Upper lobe of right lung (tissue), 1 donor: ENCODE results near the gene JAG1. TPM values are rescaled to one million over a fixed set of nuclear protein-coding genes. Genes with fewer than 3 reads are reported as not detected.

Experiments
- ATAC-seq: fragments of 200-7000 bp; cut with Tn5 transposase; one replicate; pipeline ENCODE4 v1.9.1; 2020; ENCODE audit warnings: mild to moderate bottlenecking, moderate library complexity
- DNase-seq: peaks from one replicate; pipeline ENCODE4 v3.0.0-alpha.2; 2020
- H3K27ac ChIP-seq: fragments of 200-600 bp; one replicate; pipeline ENCODE4 v1.8.0; 2022
- H3K27me3 ChIP-seq: fragments of 200-600 bp; one replicate; pipeline ENCODE4 v1.8.0; 2022; ENCODE audit warnings: mild to moderate bottlenecking
- H3K36me3 ChIP-seq: fragments of 200-600 bp; one replicate; pipeline ENCODE4 v1.8.0; 2022
- H3K4me1 ChIP-seq: fragments of 200-600 bp; one replicate; pipeline ENCODE4 v1.8.0; 2022
- H3K4me3 ChIP-seq: fragments of 200-600 bp; one replicate; pipeline ENCODE4 v1.8.0; 2022; ENCODE audit warnings: mild to moderate bottlenecking
- H3K9me3 ChIP-seq: fragments of 200-600 bp; one replicate; pipeline ENCODE4 v1.8.0; 2022
- intact Hi-C: fragments of 100-400 bp; cut with DNase I; formaldehyde crosslinking; loops from one replicate; pipeline ENCODE4 v1.11.0; 2022
- total RNA-seq: library from RNA; stranded (reverse); fragmentation: NEBNext Ultra II Directional; extraction: Animal tissue kit (Norgen Biotek cat#: 25700); gene quantifications from one replicate; pipeline ENCODE4 v1.2.1, GENCODE V29; 2021
- TF ChIP-seq, protein P1 (sequence below): fragments of 200-600 bp; IDR thresholded peaks from one replicate; pipeline ENCODE4 v1.8.0; 2022; ENCODE audit warnings: antibody characterized with exemption
- donor health status: DM: no; HTN: yes; CAD: no; lungs with severe emphysema.

JAG1 gene
- total RNA-seq, 1 donor from 2014 or later, result 51.6 TPM

DNA sequence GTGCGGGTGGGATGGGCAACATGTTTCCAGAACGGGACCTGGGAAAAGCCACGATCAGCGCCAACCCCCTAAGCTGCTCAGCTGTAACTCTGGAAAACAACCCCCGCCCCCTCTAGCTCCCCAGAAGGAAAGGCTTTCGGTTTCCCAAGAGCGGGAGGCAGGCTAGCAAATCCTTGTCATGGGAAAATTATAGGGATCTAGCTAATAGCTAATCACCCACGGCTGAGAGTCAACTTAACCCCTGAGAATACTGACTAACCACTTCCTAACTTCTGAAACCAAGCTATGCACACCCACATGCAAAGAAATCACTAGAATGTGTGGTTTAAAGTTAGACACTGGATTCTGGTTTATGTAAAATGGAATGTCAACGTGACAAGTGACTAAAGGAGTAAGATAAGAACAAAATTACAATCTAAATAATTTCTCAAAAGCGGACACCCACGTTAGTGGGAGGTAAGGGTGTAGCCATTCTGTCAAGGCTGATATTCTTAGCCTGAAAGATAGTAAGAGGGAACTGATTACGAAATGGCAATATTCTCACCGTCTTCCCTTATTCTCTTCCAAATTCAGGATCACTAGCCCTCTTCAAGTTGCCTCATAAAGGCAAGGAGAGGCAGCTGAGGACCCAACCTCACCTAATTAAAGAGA, 20.1 kb downstream of the JAG1 start:
- TF ChIP-seq, protein P1, sequence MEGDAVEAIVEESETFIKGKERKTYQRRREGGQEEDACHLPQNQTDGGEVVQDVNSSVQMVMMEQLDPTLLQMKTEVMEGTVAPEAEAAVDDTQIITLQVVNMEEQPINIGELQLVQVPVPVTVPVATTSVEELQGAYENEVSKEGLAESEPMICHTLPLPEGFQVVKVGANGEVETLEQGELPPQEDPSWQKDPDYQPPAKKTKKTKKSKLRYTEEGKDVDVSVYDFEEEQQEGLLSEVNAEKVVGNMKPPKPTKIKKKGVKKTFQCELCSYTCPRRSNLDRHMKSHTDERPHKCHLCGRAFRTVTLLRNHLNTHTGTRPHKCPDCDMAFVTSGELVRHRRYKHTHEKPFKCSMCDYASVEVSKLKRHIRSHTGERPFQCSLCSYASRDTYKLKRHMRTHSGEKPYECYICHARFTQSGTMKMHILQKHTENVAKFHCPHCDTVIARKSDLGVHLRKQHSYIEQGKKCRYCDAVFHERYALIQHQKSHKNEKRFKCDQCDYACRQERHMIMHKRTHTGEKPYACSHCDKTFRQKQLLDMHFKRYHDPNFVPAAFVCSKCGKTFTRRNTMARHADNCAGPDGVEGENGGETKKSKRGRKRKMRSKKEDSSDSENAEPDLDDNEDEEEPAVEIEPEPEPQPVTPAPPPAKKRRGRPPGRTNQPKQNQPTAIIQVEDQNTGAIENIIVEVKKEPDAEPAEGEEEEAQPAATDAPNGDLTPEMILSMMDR, result no peak
- Histone ChIP-seq H3K4me1 (peaks cover 29% of the 10 kb centered on the region), H3K27ac (peak overlapping the region; percentile 61), H3K4me3 (peak overlapping the region; percentile 2), H3K36me3 (peaks cover 69% of the 10 kb centered on the region), H3K27me3 (no peaks in the 10 kb centered on the region), H3K9me3 (no peaks in the 10 kb centered on the region)
- DNase-seq (no peak), ATAC-seq (peak; percentile 30)
- intact Hi-C loops, result no loop called here

DNA sequence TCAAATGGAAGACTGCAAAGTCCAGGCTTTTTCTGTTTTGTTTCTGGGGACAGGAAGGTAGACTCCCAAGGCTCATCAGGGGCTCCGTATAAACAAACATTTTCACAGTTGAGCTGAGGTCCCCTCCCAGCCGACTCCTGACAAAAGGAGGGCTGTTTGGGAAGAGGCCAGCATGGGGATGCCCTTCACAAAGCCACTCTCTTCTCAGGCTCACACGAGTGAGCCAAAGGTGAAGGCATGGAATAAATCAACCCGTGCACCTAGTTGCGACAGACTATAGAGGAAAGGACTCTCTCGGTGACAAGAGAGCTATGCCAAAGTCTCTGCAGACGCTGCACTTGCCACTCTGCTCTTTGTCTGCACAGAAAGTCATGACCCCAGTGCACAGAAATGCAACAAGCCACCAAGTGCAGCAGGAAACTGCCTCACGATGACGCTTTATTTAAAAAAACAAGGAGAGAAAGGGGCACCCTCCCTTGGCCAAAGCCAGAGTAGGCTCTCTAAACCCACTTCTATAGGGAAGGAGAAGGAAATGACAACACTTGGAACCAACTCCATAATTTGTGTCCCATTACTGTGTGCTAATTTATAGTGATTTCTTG, 21.0 kb downstream of the JAG1 start:
- TF ChIP-seq, protein P1, result no peak
- Histone ChIP-seq H3K27me3 (no peaks in the 10 kb centered on the region), H3K4me3 (no peak overlapping the region), H3K27ac (peak overlapping the region; percentile 61), H3K4me1 (peaks cover 29% of the 10 kb centered on the region), H3K9me3 (no peaks in the 10 kb centered on the region), H3K36me3 (peaks cover 69% of the 10 kb centered on the region)
- DNase-seq (no peak), ATAC-seq (peak; percentile 33)
- intact Hi-C loops, result no loop called here

DNA sequence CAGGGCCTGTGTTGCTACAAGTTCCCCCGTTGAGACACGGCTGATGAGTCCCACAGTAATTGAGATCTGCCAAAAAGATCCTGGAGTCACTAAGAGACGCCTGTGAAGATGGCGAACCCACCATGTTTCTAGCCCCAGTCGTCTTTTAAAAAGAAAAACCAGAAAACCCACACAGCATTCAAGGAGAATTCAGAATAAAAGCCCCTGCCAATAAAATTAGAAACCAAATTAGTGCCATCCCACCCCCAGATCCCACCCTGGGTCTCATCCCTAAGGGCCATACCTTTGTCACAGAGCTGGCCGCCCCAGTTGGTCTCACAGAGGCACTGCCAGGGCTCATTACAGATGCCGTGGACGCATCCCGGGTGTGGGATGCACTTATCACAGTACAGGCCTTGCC, 21.6 kb downstream of the JAG1 start:
- DNase-seq (no peak), ATAC-seq (no peak)
- H3K4me3 ChIP-seq, result no peak overlapping the region
- peaks cover 29% of the 10 kb centered on the region for H3K4me1 ChIP-seq
- TF ChIP-seq, protein P1, result no peak
- peak overlapping the region; percentile 61 for H3K27ac ChIP-seq
- no peaks in the 10 kb centered on the region for H3K9me3 ChIP-seq
- H3K36me3 ChIP-seq, result peaks cover 72% of the 10 kb centered on the region
- intact Hi-C loops, result no loop called here
- H3K27me3 ChIP-seq, result no peaks in the 10 kb centered on the region

DNA sequence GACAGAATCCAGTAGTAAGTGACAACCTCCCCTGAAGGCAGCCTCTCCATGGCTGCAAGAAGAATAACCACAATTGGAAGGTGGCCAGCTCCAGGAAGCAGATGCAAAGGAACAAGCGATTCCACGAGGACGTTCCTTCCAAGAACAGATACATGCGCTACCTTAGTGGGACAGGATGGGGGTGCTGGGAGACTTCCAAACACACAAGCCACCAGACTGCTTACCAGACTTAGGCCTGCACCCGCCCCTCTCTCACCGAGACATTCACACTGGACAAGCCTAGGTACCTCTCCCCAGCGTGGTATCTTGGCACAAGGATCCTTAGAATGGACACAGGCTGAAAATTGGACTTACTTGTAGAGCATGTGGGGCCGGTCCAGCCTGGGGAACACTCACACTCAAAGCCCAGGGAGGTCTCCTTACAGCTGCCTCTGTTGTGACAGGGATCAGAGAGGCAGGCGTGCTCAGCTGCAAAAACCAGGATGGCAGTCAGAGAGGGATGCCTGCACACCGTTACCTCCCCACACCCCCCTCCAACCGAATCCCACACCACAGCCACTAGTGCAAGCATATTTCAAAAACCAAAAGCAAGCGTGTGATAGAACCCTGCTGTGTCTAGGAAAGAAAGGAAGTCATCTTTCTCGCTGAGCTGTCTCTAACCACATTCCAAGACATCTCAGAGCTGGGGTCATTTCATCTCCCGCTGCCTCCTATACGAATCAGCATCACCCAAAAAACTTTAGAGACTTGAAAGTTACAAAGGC, 22.4 kb downstream of the JAG1 start:
- peak; percentile 22 for ATAC-seq
- no peaks in the 10 kb centered on the region for H3K9me3 ChIP-seq
- DNase-seq, result no peak
- peaks cover 72% of the 10 kb centered on the region for H3K36me3 ChIP-seq
- TF ChIP-seq, protein P1, result no peak
- H3K27ac ChIP-seq, result no peak overlapping the region
- peaks cover 29% of the 10 kb centered on the region for H3K4me1 ChIP-seq
- no peak overlapping the region for H3K4me3 ChIP-seq
- intact Hi-C loops, result no loop called here
- no peaks in the 10 kb centered on the region for H3K27me3 ChIP-seq

DNA sequence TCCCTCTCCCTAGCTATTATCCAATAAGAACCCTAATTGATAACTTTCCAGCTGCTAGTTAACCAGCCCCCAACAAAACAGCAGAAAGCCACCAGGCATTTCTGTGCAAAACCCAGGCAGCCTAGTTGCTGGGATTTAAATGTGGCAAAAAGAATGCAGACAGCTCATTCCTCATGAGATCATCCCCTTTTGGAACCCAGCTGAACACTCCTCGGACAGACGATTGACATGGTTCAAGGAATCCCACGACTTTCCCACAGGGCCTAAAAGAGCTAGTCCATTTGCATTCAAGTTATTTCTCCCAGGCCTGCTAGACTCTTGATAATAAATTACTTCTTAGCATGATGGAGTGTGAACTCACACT, 24.0 kb downstream of the JAG1 start:
- ATAC-seq (no peak), DNase-seq (no peak)
- peaks cover 77% of the 10 kb centered on the region for H3K36me3 ChIP-seq
- H3K4me3 ChIP-seq, result no peak overlapping the region
- peaks cover 26% of the 10 kb centered on the region for H3K4me1 ChIP-seq
- H3K9me3 ChIP-seq, result no peaks in the 10 kb centered on the region
- H3K27ac ChIP-seq, result no peak overlapping the region
- TF ChIP-seq, protein P1, result no peak
- intact Hi-C loops, result loop anchor here (10.0 kb wide), 1 partner anchor 95 kb away; no protein-coding TSS in a partner anchor
- H3K27me3 ChIP-seq, result no peaks in the 10 kb centered on the region
